Measurements from ENCODE around the gene POT1.
"Not testable (repeated sequence)": the region's sequence is repeated elsewhere in the genome, so short reads cannot be mapped to it uniquely, and the experiment has no call there.

POT1 gene

GRCh38 chr7:124929467-124930172 is at the start of gene POT1:
Gene POT1 (minus strand): TSS chr7:124929825. CDS start chr7:124897173, 32,652 bp downstream.
- peak; percentile 98 for DNase-seq

DNA sequence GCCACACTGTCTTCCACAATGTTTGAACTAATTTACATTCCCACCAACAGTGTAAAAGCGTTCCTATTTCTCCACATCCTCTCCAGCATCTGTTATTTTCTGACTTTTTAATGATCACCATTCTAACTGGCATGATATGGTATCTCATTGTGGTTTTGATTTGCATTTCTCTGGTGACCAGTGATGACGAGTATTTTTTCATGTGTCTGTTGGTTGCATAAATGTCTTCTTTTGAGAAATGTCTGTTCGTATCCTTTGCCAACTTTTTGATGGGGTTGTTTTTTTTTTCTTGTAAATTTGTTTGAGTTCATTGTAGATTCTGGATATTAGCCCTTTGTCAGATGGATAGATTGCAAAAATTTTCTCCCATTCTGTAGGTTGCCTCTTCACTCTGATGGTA is 45.5 kb upstream of the POT1 start:
- not testable (repeated sequence) for DNase-seq

GRCh38 chr7:124965553-124965952 is 35.9 kb upstream of the POT1 start:
- DNase-seq = no peak

- DNase-seq = no peak
Observed at GRCh38 chr7:124959676-124960075, 30.1 kb upstream of the POT1 start.

DNA sequence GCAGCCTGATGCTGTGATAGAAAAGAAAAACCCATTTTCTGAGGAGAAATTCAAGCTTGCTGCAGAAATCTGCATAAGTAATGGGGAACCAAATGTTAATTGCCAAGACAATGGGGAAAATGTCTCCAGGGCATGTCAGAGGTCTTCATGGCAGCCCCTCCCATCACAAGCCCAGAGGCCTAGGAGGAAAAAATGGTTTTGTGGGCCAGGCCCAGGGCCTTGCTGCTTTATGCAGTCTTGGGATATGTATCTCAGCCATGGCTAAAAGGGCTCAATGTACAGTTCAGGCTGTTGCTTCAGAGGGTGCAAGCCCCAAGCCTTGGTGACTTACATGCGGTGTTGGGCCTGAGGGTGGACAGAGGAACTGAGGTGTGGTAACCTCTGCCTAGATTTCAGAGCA is 28.3 kb upstream of the POT1 start:
- DNase-seq = not testable (repeated sequence)

- no peak for DNase-seq
Observed at GRCh38 chr7:124956160-124956559, 26.5 kb upstream of the POT1 start.

DNA sequence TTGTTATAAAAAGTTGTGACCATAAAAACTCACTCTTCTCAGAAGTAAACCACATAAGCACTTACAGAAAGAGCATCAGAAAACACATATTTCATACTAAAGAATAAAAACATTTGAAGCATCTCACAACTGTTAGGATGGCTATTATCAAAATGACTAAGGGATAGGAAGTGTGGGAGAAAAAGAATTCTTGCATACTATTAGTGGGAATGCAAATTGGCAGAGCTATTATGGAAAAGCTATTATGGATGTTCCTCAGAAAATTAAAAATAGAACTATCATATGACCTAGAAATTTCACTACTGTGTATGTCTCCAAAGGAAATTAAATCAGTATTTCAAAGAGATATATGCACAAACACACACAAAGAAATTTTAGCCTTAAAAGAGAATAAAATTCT is 25.2 kb upstream of the POT1 start:
- no peak for DNase-seq

- DNase-seq = no peak
Observed at GRCh38 chr7:124945680-124946079, 16.1 kb upstream of the POT1 start.

GRCh38 chr7:124943472-124943871 is 13.8 kb upstream of the POT1 start:
- no peak for DNase-seq

DNA sequence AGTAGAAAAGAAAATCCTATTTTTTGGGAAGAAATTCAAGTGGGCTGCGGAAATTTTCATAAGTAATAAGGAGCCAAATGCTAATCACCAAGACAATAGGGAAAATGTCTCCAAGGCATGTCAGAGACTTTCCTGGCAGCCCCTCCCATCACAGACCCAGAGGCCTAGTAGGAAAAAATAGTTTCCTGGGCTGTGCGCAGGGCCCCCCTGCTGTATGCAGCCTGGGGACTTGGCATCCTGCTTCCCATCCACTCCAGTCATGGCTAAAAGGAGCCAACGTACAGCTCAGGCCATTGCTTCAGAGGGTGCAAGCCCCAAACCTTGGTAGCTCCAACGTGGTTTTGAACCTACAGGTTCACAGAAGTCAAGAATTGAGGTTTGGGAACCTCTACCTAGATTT is 12.8 kb upstream of the POT1 start:
- no peak for DNase-seq

DNA sequence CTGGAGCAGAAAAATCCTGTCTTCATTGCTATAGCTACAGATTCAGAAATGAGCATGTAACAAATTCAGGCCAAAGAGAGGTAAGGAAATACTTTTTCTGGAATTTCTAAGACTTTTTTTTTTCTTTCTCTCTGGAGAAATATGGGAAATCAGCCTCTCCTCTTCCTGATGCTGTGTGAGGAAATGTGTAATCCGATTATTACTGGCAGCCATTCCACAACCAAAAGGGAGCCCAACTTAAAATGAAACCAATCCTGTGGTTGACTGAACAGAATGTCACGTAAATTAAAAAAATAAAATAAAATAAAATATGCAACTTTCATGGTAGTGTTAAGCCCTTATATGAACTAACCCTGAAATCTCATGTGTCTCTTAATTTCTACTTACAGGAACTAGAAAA is 10.7 kb upstream of the POT1 start:
- DNase-seq = no peak

DNA sequence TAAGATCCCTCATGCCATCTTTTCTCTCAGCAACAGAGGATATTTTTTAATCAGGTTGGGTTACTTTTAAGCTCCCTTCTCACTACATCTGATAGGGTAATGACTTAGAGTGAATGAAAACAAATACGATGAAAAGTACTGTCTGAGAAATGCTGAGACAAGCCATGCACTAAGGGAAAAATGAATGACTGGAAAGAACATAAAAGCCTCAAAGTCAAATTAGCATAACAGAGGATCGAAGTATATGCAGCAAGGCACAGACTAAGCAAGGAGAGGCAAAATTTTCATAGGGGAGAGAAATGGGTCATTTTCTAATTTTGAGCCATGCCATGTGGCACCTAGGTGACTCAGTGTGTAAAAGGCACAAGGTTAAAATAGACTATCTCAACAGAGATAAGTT is 8.5 kb upstream of the POT1 start:
- no peak for DNase-seq

DNA sequence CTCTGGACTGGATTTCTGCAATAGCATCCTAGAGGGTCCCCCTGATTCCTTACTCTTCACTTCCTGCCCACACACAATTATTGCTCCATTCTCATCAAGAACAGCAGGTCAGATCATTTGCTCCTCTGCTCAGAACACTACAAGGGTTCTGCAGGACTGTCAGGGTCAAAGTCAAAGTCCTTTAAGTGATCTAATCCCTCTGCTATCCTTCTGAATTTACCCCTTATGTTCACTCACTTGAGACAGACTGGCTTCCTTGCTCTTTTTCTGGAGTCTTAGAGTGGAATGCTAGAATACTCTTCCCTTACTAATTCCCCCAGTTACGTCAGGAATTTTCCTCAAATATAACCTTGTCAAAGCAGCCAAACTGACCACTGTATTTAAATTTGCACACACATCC is 7.5 kb upstream of the POT1 start:
- no peak for DNase-seq

DNA sequence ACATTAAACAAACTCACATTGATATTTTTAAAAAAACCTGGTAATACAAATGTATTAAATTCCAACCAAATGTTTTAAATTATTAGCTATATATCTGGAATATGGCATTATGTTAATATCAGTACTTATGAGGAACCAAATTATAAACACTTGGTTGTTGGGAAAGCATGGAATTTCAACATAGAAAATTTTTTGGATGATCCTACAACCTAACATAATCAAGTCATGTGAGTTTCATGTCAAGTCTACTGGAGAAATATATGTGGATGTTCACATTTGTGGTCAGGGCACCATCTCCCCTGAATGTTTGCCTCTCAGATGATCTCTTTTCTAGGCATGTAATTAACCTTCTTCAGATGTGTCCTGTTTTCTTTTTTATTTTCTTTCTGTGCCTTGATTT is 5.2 kb upstream of the POT1 start:
- DNase-seq = no peak

- DNase-seq = no peak
Observed at GRCh38 chr7:124930655-124931597, 1.3 kb upstream of the POT1 start.

DNA sequence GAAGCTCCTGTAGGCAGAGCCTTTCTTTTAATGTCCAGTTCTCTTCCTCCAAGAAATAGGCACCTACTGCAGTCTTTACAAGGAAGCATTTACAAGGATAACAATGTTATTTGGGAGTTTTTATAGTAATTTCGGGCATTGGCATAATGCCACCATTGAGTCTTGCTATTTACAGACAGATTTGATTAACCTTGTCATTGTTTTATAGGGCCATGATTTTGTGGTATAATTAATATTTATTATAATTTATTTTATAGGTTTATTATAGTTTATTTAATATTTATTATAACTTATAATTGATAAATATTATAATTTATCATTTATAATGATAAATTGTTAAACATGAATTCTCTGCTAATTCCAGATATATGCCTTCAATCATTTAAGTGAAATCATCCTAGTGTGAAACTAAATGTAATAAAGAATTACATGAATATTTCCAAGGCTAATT is 573 bp upstream of the POT1 start:
- DNase-seq = no peak

GRCh38 chr7:124924906-124925305 is 4.7 kb downstream of the POT1 start:
- no peak for DNase-seq

- no peak for DNase-seq
Observed at GRCh38 chr7:124922200-124922599, 7.4 kb downstream of the POT1 start.

DNA sequence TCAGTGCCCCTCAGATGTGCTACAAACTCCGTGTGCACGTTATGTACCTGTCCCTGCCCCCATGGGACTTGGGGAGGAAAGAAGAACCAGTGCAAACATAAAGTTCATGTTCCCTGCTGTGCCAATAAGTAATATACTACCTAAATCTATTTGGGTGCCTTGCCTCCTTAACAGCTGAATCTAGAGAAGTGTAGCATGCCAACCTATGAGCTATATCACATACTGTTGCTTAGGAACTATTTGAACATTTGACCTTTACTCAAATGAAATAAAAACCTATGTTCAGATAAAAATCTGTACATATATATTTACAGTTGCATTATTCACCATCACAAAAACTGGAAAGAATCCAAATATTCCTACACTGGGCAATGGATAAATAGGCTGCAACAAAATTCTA is 9.8 kb downstream of the POT1 start:
- DNase-seq = no peak

GRCh38 chr7:124918662-124919061 is 11.0 kb downstream of the POT1 start:
- DNase-seq = no peak

DNA sequence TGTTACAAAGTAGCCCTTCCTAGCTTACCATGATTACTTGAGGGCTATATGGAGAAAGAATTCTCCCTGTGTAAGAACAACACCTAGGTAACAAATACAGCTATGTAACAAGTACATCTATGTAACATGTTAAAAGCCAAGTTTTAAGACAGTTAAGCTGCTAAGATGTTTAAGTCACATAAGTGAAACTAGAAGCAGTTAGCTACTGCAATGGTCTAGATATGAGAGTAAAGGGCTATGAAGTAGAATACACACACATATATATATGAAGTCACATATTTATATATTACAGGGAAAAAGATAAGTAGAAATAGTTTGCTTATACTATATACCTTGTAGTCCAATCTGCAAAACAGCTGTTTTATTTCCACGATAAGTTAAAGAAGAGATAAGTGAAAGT is 14.4 kb downstream of the POT1 start:
- DNase-seq = no peak

GRCh38 chr7:124914298-124914697 is 15.3 kb downstream of the POT1 start:
- no peak for DNase-seq

- DNase-seq = no peak
Observed at GRCh38 chr7:124912972-124913371, 16.7 kb downstream of the POT1 start.

- no peak for DNase-seq
Observed at GRCh38 chr7:124909808-124910207, 19.8 kb downstream of the POT1 start.

All from activated CD8-positive, alpha-beta memory T cell treated with anti-CD3 and anti-CD28 coated beads, Interleukin-2, amount 50 U/mL, for 48 hours (primary cell).